Fibroblast of upper back skin (primary cell): ENCODE measurements around the gene IL36RN.
"Not testable (repeated sequence)": the region's sequence is repeated elsewhere in the genome, so short reads cannot be mapped to it uniquely, and the experiment has no call there.

Source experiments
- DNase-seq: peaks from one replicate; pipeline ENCODE4 v3.0.0-alpha.2; 2013

The IL36RN gene

GRCh38 chr2:113075600-113075999, 16.6 kb downstream of the IL36RN start:
- no peak for DNase-seq

DNA sequence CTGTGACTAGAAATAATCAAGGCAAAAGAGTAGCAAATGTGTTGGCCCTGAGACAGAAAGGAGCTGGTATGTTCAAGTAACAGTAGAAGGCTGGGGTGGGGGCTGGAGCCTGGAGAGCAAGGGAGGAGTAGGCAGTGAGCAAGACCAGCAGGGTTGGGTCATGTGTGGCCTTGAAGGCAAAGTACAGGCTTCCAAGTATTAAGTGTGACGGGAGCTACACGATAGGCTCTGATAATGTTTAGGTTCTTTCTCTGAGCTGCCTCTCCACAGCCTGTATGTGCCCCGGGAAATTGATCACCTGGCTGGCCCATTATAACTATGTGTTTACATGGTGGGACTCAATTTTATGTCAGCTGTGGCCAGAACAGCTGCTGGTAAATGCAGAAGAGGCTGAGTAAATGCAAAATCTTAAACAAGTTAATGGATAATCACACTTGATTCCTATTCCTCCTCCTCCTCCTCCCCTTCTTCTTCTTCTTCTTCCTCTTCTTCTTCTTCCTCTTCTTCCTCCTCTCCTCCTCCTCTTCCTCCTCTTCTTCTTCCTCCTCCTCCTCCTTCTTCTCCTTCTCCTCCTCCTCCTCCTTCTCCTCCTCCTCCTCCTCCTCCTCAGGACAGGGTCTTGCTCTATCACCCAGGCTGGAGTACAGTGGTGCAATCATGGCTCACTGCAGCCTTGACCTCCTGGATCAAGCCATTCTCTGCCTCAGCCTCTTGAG, 18.1 kb downstream of the IL36RN start:
- DNase-seq, result no peak

GRCh38 chr2:113077921-113078320, 18.9 kb downstream of the IL36RN start:
- DNase-seq, result no peak

GRCh38 chr2:113078350-113078839, 19.4 kb downstream of the IL36RN start:
- DNase-seq, result no peak

GRCh38 chr2:113079131-113079530, 20.1 kb downstream of the IL36RN start:
- DNase-seq, result no peak

- DNase-seq, result peak; percentile 27
Observed at GRCh38 chr2:113080134-113080533, 21.1 kb downstream of the IL36RN start.

GRCh38 chr2:113081488-113082210, 22.7 kb downstream of the IL36RN start:
- no peak for DNase-seq

DNA sequence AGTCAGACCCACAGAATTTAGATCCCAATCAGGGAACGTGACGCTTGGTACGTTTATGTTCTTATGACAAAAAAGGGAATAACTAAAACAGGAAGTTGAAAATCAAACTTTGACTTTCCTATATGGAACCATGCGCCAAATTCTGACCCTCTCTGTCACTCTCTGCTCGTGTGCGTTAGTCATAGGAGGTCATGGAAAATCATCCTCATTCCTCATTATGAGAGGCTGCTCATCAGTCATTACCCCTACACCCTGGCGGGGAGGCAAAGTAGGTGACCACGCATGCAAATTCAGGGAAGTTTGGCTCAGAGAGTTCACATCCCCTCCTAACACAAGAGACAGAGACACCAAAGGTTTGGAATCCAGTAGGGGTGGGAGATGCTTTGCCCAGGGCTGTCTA, 24.3 kb downstream of the IL36RN start:
- no peak for DNase-seq

- no peak for DNase-seq
Observed at GRCh38 chr2:113084249-113085000, 25.4 kb downstream of the IL36RN start.

DNA sequence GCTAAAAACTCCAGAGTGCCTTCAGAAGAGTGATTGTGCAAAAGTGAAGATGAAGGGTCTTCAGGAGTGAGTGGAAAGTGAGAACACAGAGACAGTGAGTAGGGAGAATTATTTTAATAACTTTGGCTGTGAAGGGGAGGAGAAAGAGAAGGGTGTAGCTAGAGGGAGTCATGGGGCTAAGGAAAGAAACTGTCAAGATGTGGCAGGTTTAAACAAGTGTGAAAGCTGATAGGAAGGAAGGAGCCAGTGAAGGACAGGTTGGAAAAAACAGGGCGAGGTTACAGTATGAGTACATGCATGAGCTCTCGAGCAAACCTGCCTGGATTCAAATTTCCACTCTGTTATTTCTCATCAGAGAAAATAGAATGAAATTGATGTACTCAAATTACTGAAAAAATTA, 26.5 kb downstream of the IL36RN start:
- DNase-seq, result no peak

GRCh38 chr2:113088213-113088992, 29.4 kb downstream of the IL36RN start:
- DNase-seq, result no peak

DNA sequence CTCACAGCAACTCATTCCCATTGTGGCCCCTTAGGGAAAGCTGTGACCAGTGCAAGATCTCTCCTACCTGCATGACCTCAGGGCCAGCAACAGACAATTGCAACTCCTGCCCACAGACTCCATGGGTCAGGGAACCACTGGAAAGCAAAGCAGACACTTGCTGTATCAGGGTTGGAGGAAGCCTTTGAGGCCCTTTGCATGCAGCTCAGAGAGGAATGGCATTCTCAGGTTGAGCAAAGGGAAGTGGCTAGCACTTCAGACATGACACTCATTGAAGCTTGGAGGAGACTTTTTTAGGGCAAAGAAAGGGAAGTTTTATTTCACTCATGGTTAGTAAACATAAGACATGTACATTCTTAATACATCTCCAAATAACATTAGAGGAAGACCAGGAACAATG, 30.9 kb downstream of the IL36RN start:
- no peak for DNase-seq

DNA sequence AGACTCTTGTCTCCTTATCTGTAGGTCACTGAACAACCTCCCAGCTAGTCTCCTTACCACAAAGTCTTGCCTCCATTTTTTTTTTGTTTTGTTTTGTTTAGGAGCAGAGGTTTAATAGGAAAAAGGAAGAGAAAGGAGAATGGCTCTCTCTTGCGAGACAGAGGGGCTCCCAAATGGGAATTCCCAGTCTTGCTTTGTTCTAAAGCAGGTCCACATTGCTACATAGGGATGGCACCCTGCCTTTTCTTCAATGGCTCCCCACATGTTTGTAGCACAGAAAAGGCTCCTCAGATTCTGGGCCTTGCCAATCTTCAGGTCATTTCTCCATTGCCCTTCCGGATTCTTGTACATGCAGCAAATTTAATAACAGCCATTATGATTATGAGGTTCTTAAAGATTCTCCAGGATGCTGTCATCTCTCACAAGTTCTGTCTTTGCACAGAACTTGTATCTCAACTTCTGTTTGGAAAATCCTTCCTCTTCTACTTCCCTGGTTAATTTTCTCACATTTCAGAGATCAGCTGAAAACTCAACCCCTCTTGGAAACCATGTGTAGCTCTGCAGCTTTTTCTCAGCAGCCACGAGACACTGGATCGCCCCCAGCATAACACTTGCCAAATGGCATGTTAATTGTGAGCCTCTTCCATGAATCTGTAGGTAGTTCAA, 32.4 kb downstream of the IL36RN start:
- no peak for DNase-seq

- DNase-seq, result no peak
Observed at GRCh38 chr2:113092864-113093612, 34.0 kb downstream of the IL36RN start.

DNA sequence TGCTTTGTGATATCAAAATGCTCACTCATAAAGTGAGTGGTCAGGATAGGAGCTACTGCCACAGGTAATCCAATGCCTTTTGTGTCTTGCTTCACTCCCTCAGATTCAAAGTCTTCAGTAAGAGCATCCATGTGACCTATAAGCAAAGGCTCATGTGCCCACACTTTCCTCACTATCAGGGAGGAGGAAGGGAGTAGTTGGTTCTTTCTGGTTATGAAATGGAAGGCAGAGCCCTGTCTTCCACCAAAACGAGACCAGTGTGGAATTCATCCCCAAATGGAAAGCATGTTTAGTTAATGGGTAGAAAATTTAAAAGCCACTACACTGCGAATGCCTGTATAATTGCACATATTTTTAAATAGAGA, 34.6 kb downstream of the IL36RN start:
- DNase-seq, result no peak

GRCh38 chr2:113096306-113096705, 37.3 kb downstream of the IL36RN start:
- not testable (repeated sequence) for DNase-seq

GRCh38 chr2:113096842-113097618, 38.0 kb downstream of the IL36RN start:
- not testable (repeated sequence) for DNase-seq

DNA sequence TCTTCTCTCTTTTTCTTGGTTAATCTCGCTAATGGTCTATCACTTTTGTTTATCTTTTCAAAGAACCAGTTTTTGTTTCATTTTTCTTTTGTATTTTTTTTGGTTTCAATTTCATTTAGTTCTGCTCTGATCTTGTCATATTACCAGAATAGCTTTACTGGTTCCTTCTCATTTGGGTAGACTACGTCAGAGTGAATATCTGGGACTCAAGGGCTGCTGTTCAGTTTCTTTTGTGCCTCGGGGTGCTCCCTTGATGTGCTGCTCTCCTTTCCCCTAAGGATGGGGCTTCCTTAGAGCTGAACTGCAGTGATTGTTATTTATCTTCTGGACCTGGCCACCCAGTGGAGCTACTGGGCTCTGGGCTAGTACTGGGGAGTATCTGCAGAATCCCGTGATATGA, 39.0 kb downstream of the IL36RN start:
- no peak for DNase-seq

GRCh38 chr2:113098532-113098931, 39.5 kb downstream of the IL36RN start:
- no peak for DNase-seq

- DNase-seq, result no peak
Observed at GRCh38 chr2:113102133-113102532, 43.1 kb downstream of the IL36RN start.

GRCh38 chr2:113103277-113103676, 44.3 kb downstream of the IL36RN start:
- DNase-seq, result no peak
